Fibroblast of lung (primary cell): ENCODE measurements around the gene HK3. TPM values are rescaled to one million over a fixed set of nuclear protein-coding genes. Genes with fewer than 3 reads are reported as not detected.

ENCODE experiments used
- DNase-seq, 2 donors: peaks; one replicate each; pipeline versions ENCODE4 v3.0.0 to v3.0.0-alpha.2; 2010; ENCODE audit warnings: low read depth in 2 of 2
- H2AFZ ChIP-seq: 2 replicates; pipeline ENCODE4 v1.5.1; 2012; ENCODE audit warnings: low read length, control low read depth, inconsistent platforms
- H3K27ac ChIP-seq: 2 replicates; pipeline ENCODE4 v1.5.1; 2011; ENCODE audit warnings: low read length, control low read depth; ENCODE audit not compliant: insufficient read depth
- H3K27me3 ChIP-seq: 2 replicates; pipeline ENCODE4 v1.5.1; 2011; ENCODE audit warnings: mild to moderate bottlenecking, low read length; ENCODE audit not compliant: control insufficient read depth, insufficient read depth
- H3K36me3 ChIP-seq: 2 replicates; pipeline ENCODE4 v1.5.1; 2011; ENCODE audit warnings: low read length; ENCODE audit not compliant: control insufficient read depth, insufficient read depth
- H3K4me1 ChIP-seq: 2 replicates; pipeline ENCODE4 v1.5.1; 2011; ENCODE audit warnings: low read length; ENCODE audit not compliant: control insufficient read depth, insufficient read depth; ENCODE audit errors: extremely low read depth
- H3K4me2 ChIP-seq: 2 replicates; pipeline ENCODE4 v1.5.1; 2011; ENCODE audit warnings: low read length, control low read depth; ENCODE audit not compliant: insufficient read depth; ENCODE audit errors: extremely low read depth
- H3K4me3 ChIP-seq, 4 experiments: fragments of 200-600 bp in 1 of 4; sonication (generic) in 1 of 4; replicated peaks in 1 of 4; 2 replicates each; pipeline ENCODE4 v1.5.1; 2011 to 2016; ENCODE audit warnings: low read length in 4 of 4, low read depth in 3 of 4, mild to moderate bottlenecking in 3 of 4, control low read depth in 2 of 4, inconsistent platforms in 1 of 4, mixed read lengths in 1 of 4; ENCODE audit not compliant: insufficient read depth in 1 of 4; ENCODE audit errors: control extremely low read depth in 1 of 4
- H3K79me2 ChIP-seq: 2 replicates; pipeline ENCODE4 v1.5.1; 2012; ENCODE audit warnings: mild to moderate bottlenecking, low read length, inconsistent platforms; ENCODE audit not compliant: control insufficient read depth, insufficient read depth
- H3K9ac ChIP-seq: 2 replicates; pipeline ENCODE4 v1.5.1; 2011; ENCODE audit warnings: mild to moderate bottlenecking, low read length, control low read depth; ENCODE audit not compliant: insufficient read depth
- H3K9me3 ChIP-seq: 2 replicates; pipeline ENCODE4 v1.5.1; 2012; ENCODE audit warnings: low read depth, low read length; ENCODE audit not compliant: control insufficient read depth, insufficient read depth
- H4K20me1 ChIP-seq: 2 replicates; pipeline ENCODE4 v1.5.1; 2011; ENCODE audit warnings: low read length; ENCODE audit not compliant: control insufficient read depth, insufficient read depth; ENCODE audit errors: extremely low read depth
- CTCF ChIP-seq, 2 donors: IDR thresholded peaks in 1 of 2; conservative IDR thresholded peaks in 1 of 2; 1 replicate in 1 of 2; 2 replicates in 1 of 2; pipeline ENCODE4 v1.5.1; 2011 to 2012; ENCODE audit warnings: low read length in 2 of 2, control low read depth in 1 of 2, inconsistent platforms in 1 of 2, low read depth in 1 of 2, mild to moderate bottlenecking in 1 of 2
- EZH2 ChIP-seq: IDR thresholded peaks from 2 replicates; pipeline ENCODE4 v1.5.1; 2012; ENCODE audit warnings: low read length, control low read depth, mild to moderate bottlenecking; ENCODE audit errors: missing control alignments
- polyA plus RNA-seq, 2 donors: library from polyadenylated mRNA; depleted of rRNA in 1 of 2; stranded (reverse) in 1 of 2; unstranded in 1 of 2; fragments of >200 nt; gene quantifications; 2 replicates each; pipeline ENCODE4 v1.2.1, GENCODE V29; 2011 to 2012; ENCODE audit warnings: missing spikeins in 1 of 2
- total RNA-seq: library from RNA; depleted of rRNA; stranded (reverse); fragments of >200 nt; gene quantifications from 2 replicates; pipeline ENCODE4 v1.2.1, GENCODE V29; 2014

Gene HK3
- total and polyA plus RNA-seq, 2 donors (not counting 1 experiment from before 2014, with no cell fraction given): not detected

GRCh38 chr5:176906796-176907195 is 7.7 kb upstream of the HK3 start:
- no peak for DNase-seq
- Histone ChIP-seq H3K27me3 (no peaks in the 10 kb centered on the region), H3K4me3 (no peak overlapping the region), H3K27ac (no peak overlapping the region), H3K9me3 (no peaks in the 10 kb centered on the region), H3K4me2 (no peak overlapping the region), H2AFZ (no peak overlapping the region), H3K36me3 (peaks cover 16% of the 10 kb centered on the region), H3K9ac (no peak overlapping the region), H4K20me1 (no peaks in the 10 kb centered on the region), H3K79me2 (no peaks in the 10 kb centered on the region), H3K4me1 (no peaks in the 10 kb centered on the region)
- TF ChIP-seq CTCF (conservative IDR thresholded peaks at IDR 0.05 in 1 of 2, IDR thresholded peaks at IDR 0.05 in 1 of 2; ENCODE audit: low read depth in 1 of 2, low read length in 2 of 2): no peak

- TF ChIP-seq EZH2 (no peak), CTCF (conservative IDR thresholded peaks at IDR 0.05 in 1 of 2, IDR thresholded peaks at IDR 0.05 in 1 of 2; ENCODE audit: low read depth in 1 of 2, low read length in 2 of 2) (no peak)
- DNase-seq: no peak
- H3K79me2 ChIP-seq: no peaks in the 10 kb centered on the region
- no peak overlapping the region for H3K27ac ChIP-seq
- H3K9ac ChIP-seq: no peak overlapping the region
- no peaks in the 10 kb centered on the region for H3K9me3 ChIP-seq
- no peak overlapping the region for H3K4me3 ChIP-seq
- H3K27me3 ChIP-seq: no peaks in the 10 kb centered on the region
- peaks cover 16% of the 10 kb centered on the region for H3K36me3 ChIP-seq
- no peaks in the 10 kb centered on the region for H3K4me1 ChIP-seq
- H3K4me2 ChIP-seq: no peak overlapping the region
- no peaks in the 10 kb centered on the region for H4K20me1 ChIP-seq
- no peak overlapping the region for H2AFZ ChIP-seq
Measured at GRCh38 chr5:176906126-176906525, 7.0 kb upstream of the HK3 start.

GRCh38 chr5:176904276-176904675 is 5.1 kb upstream of the HK3 start:
- H3K9me3 ChIP-seq: no peaks in the 10 kb centered on the region
- no peaks in the 10 kb centered on the region for H3K4me1 ChIP-seq
- no peak for DNase-seq
- no peaks in the 10 kb centered on the region for H3K79me2 ChIP-seq
- H3K4me2 ChIP-seq: no peak overlapping the region
- H3K4me3 ChIP-seq: no peak overlapping the region
- TF ChIP-seq CTCF (conservative IDR thresholded peaks at IDR 0.05 in 1 of 2, IDR thresholded peaks at IDR 0.05 in 1 of 2; ENCODE audit: low read depth in 1 of 2, low read length in 2 of 2) (no peak), EZH2 (no peak)
- H4K20me1 ChIP-seq: no peaks in the 10 kb centered on the region
- H3K9ac ChIP-seq: no peak overlapping the region
- peaks cover 18% of the 10 kb centered on the region for H3K36me3 ChIP-seq
- H2AFZ ChIP-seq: no peak overlapping the region
- no peaks in the 10 kb centered on the region for H3K27me3 ChIP-seq
- no peak overlapping the region for H3K27ac ChIP-seq
